Measurements from ENCODE around the gene LRRC49.

DNA sequence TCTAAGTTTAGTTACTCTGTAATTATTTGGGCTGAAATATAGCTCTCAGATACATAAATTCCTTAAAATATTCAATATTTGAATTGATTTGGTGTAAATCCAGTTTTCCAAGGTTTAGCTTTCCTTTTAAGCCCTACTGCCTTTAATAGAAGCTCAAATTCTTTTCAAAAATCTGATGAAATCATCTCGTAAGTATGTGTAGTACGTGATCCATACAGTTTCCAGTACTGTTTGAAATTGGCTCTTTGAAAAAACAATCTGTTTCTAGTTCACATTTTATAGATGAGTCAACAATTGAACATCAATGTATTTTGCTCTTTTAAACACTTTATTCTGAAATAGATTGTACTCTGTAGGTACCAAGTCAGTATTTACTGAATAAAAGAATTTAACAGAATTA is 84.2 kb downstream of the LRRC49 start:
- TF ChIP-seq, protein P1, sequence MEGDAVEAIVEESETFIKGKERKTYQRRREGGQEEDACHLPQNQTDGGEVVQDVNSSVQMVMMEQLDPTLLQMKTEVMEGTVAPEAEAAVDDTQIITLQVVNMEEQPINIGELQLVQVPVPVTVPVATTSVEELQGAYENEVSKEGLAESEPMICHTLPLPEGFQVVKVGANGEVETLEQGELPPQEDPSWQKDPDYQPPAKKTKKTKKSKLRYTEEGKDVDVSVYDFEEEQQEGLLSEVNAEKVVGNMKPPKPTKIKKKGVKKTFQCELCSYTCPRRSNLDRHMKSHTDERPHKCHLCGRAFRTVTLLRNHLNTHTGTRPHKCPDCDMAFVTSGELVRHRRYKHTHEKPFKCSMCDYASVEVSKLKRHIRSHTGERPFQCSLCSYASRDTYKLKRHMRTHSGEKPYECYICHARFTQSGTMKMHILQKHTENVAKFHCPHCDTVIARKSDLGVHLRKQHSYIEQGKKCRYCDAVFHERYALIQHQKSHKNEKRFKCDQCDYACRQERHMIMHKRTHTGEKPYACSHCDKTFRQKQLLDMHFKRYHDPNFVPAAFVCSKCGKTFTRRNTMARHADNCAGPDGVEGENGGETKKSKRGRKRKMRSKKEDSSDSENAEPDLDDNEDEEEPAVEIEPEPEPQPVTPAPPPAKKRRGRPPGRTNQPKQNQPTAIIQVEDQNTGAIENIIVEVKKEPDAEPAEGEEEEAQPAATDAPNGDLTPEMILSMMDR (IDR thresholded peaks at IDR 0.05; ENCODE audit: low read depth, low read length) = no peak
- TF ChIP-seq EZH2phosphoT487 (IDR thresholded peaks at IDR 0.05; ENCODE audit: low read depth) = no peak
